ENCODE results near the gene TRIM24.

GRCh38 chr7:138538518-138538917, 78.5 kb downstream of the TRIM24 start:
- TF ChIP-seq EP300 (IDR thresholded peaks at IDR 0.05; ENCODE audit: low read depth) = no peak
- no peak for TF ChIP-seq POLR2A (IDR thresholded peaks at IDR 0.05)
- TF ChIP-seq POLR2AphosphoS5 (IDR thresholded peaks at IDR 0.05) = no peak
